OCI-LY1 (cell line): ENCODE data around the gene GID8.

Experiments
- H2AFZ ChIP-seq: fragments of 200-600 bp; sonication (generic), shearing (Covaris generic); 2 replicates; pipeline ENCODE4 v1.6.0; 2014; ENCODE audit warnings: antibody characterized with exemption, mild to moderate bottlenecking, low read length
- H3F3A ChIP-seq: fragments of 200-600 bp; sonication (generic), shearing (Covaris generic); 2 replicates; pipeline ENCODE4 v1.6.0; 2014; ENCODE audit warnings: mild to moderate bottlenecking, antibody characterized with exemption, low read length, moderate library complexity; ENCODE audit not compliant: insufficient read depth
- H3K27ac ChIP-seq: fragments of 200-600 bp; sonication (generic); 2 replicates; pipeline ENCODE4 v1.5.1; 2014; ENCODE audit warnings: low read length, mixed run types, mild to moderate bottlenecking, low read depth; ENCODE audit not compliant: poor library complexity, severe bottlenecking
- H3K27me3 ChIP-seq: fragments of 200-600 bp; sonication (generic); 2 replicates; pipeline ENCODE4 v1.6.0; 2014; ENCODE audit warnings: antibody characterized with exemption, mild to moderate bottlenecking, low read length, moderate library complexity; ENCODE audit not compliant: insufficient read depth
- H3K36me3 ChIP-seq: fragments of 200-600 bp; sonication (generic); 2 replicates; pipeline ENCODE4 v1.6.1; 2014; ENCODE audit warnings: mild to moderate bottlenecking, antibody characterized with exemption, low read length, moderate library complexity, mixed read lengths; ENCODE audit not compliant: insufficient read depth
- H3K4me1 ChIP-seq: fragments of 200-600 bp; sonication (generic); 2 replicates; pipeline ENCODE4 v1.5.1; 2014; ENCODE audit warnings: mild to moderate bottlenecking, low read length, moderate library complexity; ENCODE audit not compliant: insufficient read depth, severe bottlenecking
- H3K4me2 ChIP-seq: fragments of 200-600 bp; sonication (generic), shearing (Covaris generic); 2 replicates; pipeline ENCODE4 v1.6.1; 2014; ENCODE audit warnings: low read length
- H3K4me3 ChIP-seq: fragments of 200-600 bp; sonication (generic); 2 replicates; pipeline ENCODE4 v1.5.1; 2014; ENCODE audit warnings: low read length, low read depth, mild to moderate bottlenecking, mixed read lengths; ENCODE audit not compliant: poor library complexity, severe bottlenecking
- H3K79me2 ChIP-seq: fragments of 200-600 bp; shearing (Covaris generic); 2 replicates; pipeline ENCODE4 v1.6.1; 2016; ENCODE audit warnings: mixed run types, low read length, mixed read lengths; ENCODE audit not compliant: insufficient read depth
- H3K9ac ChIP-seq: fragments of 200-600 bp; sonication (generic), shearing (Covaris generic); 2 replicates; pipeline ENCODE4 v1.6.1; 2014; ENCODE audit warnings: mild to moderate bottlenecking, low read length, mixed read lengths
- H3K9me2 ChIP-seq: fragments of 200-600 bp; sonication (generic), shearing (Covaris generic); 2 replicates; pipeline ENCODE4 v1.6.1; 2014; ENCODE audit warnings: low read depth, mild to moderate bottlenecking, low read length, mixed read lengths
- H3K9me3 ChIP-seq: fragments of 200-600 bp; shearing (Covaris generic); 2 replicates; pipeline ENCODE4 v1.6.1; 2014; ENCODE audit warnings: low read length, mixed read lengths
- H4K20me1 ChIP-seq: fragments of 200-600 bp; sonication (generic), shearing (Covaris generic); 2 replicates; pipeline ENCODE4 v1.6.0; 2016; ENCODE audit warnings: mild to moderate bottlenecking, low read length; ENCODE audit not compliant: insufficient read depth
- EZH2 ChIP-seq: fragments of 200-600 bp; sonication (generic), shearing (Covaris generic); IDR thresholded peaks from 2 replicates; pipeline ENCODE4 v1.8.0; 2017; ENCODE audit warnings: borderline replicate concordance, mixed run types, mild to moderate bottlenecking, antibody characterized with exemption, low read length, moderate library complexity, mixed read lengths
- TF ChIP-seq, protein P1 (sequence below): fragments of 200-600 bp; sonication (generic), shearing (Covaris generic); IDR thresholded peaks from 2 replicates; pipeline ENCODE4 v1.5.1; 2017; ENCODE audit warnings: mild to moderate bottlenecking, antibody characterized with exemption, low read length, moderate library complexity, mixed read lengths

Gene GID8

GRCh38 chr20:62945771-62946339 lies 7.9 kb downstream of the GID8 start:
- H3K4me2 ChIP-seq = no peak overlapping the region
- H4K20me1 ChIP-seq = no peaks in the 10 kb centered on the region
- H3K9me3 ChIP-seq = 0 out of 2 replicates have a peak, but pooled peaks cover 2% of the 10 kb centered on the region
- H3K79me2 ChIP-seq = peaks cover 5% of the 10 kb centered on the region; the same call in 1 of the 2 replicates
- no peaks in the 10 kb centered on the region for H3K4me1 ChIP-seq
- H3K36me3 ChIP-seq = peaks cover 97% of the 10 kb centered on the region
- TF ChIP-seq, protein P1, sequence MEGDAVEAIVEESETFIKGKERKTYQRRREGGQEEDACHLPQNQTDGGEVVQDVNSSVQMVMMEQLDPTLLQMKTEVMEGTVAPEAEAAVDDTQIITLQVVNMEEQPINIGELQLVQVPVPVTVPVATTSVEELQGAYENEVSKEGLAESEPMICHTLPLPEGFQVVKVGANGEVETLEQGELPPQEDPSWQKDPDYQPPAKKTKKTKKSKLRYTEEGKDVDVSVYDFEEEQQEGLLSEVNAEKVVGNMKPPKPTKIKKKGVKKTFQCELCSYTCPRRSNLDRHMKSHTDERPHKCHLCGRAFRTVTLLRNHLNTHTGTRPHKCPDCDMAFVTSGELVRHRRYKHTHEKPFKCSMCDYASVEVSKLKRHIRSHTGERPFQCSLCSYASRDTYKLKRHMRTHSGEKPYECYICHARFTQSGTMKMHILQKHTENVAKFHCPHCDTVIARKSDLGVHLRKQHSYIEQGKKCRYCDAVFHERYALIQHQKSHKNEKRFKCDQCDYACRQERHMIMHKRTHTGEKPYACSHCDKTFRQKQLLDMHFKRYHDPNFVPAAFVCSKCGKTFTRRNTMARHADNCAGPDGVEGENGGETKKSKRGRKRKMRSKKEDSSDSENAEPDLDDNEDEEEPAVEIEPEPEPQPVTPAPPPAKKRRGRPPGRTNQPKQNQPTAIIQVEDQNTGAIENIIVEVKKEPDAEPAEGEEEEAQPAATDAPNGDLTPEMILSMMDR = no peak
- no peak for TF ChIP-seq EZH2
- no peak overlapping the region for H3K9ac ChIP-seq
- H3K27ac ChIP-seq = no peak overlapping the region
- H2AFZ ChIP-seq = no peak overlapping the region
- H3K4me3 ChIP-seq = no peak overlapping the region
- 0 out of 2 replicates have a peak, but pooled peaks cover 3% of the 10 kb centered on the region for H3F3A ChIP-seq
- no peaks in the 10 kb centered on the region for H3K9me2 ChIP-seq
- no peaks in the 10 kb centered on the region for H3K27me3 ChIP-seq

DNA sequence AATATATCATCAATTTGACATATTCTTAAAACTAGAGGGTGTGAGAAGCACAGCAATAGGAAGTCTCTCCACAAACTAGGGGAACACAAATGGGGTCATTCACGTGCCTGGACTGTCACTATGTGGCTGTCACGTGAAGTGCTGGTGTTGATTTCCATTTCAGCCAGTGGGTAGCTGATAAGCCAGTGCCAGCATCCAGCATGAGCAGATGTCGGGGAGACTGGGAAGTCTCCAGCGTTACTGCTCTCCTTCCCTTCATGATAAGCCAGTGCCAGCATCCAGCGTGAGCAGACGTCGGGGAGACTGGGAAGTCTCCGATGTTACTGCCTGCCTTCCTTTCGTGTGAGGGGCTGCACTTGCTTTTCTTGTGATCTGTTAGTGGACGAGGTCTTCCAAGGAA lies 9.0 kb downstream of the GID8 start:
- no peaks in the 10 kb centered on the region for H3K9me2 ChIP-seq
- peaks cover 1% of the 10 kb centered on the region for H3K4me1 ChIP-seq
- no peaks in the 10 kb centered on the region for H4K20me1 ChIP-seq
- no peaks in the 10 kb centered on the region for H3F3A ChIP-seq
- no peak overlapping the region for H3K9ac ChIP-seq
- no peaks in the 10 kb centered on the region for H3K79me2 ChIP-seq
- no peak overlapping the region for H2AFZ ChIP-seq
- no peak overlapping the region for H3K4me3 ChIP-seq
- H3K9me3 ChIP-seq = 0 out of 2 replicates have a peak, but pooled peaks cover 2% of the 10 kb centered on the region
- peaks cover 87% of the 10 kb centered on the region for H3K36me3 ChIP-seq
- H3K27me3 ChIP-seq = no peaks in the 10 kb centered on the region
- no peak for TF ChIP-seq EZH2
- TF ChIP-seq, protein P1 = no peak
- H3K4me2 ChIP-seq = no peak overlapping the region
- H3K27ac ChIP-seq = no peak overlapping the region

- Histone ChIP-seq H3K27me3 (no peaks in the 10 kb centered on the region), H3K4me1 (peaks cover 8% of the 10 kb centered on the region), H3K79me2 (no peaks in the 10 kb centered on the region), H3K9me3 (0 out of 2 replicates have a peak, but pooled peaks cover 2% of the 10 kb centered on the region), H2AFZ (no peak overlapping the region), H3K9me2 (no peaks in the 10 kb centered on the region), H3F3A (no peaks in the 10 kb centered on the region), H3K4me3 (no peak overlapping the region), H3K4me2 (no peak overlapping the region), H4K20me1 (no peaks in the 10 kb centered on the region), H3K9ac (no peak overlapping the region), H3K36me3 (peaks cover 79% of the 10 kb centered on the region), H3K27ac (no peak overlapping the region)
- no peak for TF ChIP-seq EZH2
- TF ChIP-seq, protein P1 = no peak
Measured at GRCh38 chr20:62947532-62948300, 9.8 kb downstream of the GID8 start.
